Measurements from ENCODE around the gene FDXR. TPM values are rescaled to one million over a fixed set of nuclear protein-coding genes. Genes with fewer than 3 reads are reported as not detected.

The FDXR gene
- total RNA-seq, 1 experiment from 2014 or later, result 18.2 TPM

DNA sequence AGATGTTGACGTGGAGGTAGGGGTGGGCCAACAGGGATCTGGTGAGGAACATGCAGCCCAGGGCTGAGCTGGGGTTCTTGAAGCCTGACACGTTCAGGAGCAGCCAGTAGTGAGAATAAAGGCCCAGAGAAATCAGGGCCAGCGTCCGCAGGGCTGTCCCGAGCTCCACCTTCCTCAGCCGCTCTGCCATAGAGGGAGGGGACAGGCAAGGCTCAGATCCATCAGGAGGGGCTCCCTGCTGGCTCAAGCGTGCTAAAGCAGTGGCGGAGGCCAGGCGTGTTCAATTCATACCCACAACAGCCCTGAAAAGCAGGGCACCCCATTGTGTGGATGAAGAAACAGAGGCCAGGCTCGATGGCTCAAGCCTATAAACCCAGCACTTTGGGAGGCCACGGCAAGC is 8.3 kb upstream of the FDXR start:
- Histone ChIP-seq H3K9me2 (ENCODE audit: insufficient read depth) (no peaks in the 10 kb centered on the region), H3K9me3 (ENCODE audit: insufficient read depth, low read depth) (no peaks in the 10 kb centered on the region), H3K27ac (no peak overlapping the region), H2AFZ (no peak overlapping the region), H3K36me3 (ENCODE audit: low read depth) (no peaks in the 10 kb centered on the region), H3K79me2 (ENCODE audit: low read depth) (no peaks in the 10 kb centered on the region), H4K20me1 (ENCODE audit: insufficient read depth) (no peaks in the 10 kb centered on the region), H3K4me2 (no peak overlapping the region), H3K27me3 (ENCODE audit: insufficient read depth, low read depth) (no peaks in the 10 kb centered on the region), H3K4me3 (no peak overlapping the region), H3K4me1 (replicated peaks; ENCODE audit: insufficient read depth) (peaks cover 12% of the 10 kb centered on the region), H3F3A (ENCODE audit: insufficient read depth, low read depth) (0 out of 2 replicates have a peak, but pooled peaks cover 4% of the 10 kb centered on the region)
- BruUV-seq (replicated peaks), result no TSS peak
- TF ChIP-seq, protein P1, sequence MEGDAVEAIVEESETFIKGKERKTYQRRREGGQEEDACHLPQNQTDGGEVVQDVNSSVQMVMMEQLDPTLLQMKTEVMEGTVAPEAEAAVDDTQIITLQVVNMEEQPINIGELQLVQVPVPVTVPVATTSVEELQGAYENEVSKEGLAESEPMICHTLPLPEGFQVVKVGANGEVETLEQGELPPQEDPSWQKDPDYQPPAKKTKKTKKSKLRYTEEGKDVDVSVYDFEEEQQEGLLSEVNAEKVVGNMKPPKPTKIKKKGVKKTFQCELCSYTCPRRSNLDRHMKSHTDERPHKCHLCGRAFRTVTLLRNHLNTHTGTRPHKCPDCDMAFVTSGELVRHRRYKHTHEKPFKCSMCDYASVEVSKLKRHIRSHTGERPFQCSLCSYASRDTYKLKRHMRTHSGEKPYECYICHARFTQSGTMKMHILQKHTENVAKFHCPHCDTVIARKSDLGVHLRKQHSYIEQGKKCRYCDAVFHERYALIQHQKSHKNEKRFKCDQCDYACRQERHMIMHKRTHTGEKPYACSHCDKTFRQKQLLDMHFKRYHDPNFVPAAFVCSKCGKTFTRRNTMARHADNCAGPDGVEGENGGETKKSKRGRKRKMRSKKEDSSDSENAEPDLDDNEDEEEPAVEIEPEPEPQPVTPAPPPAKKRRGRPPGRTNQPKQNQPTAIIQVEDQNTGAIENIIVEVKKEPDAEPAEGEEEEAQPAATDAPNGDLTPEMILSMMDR (conservative IDR thresholded peaks at IDR 0.05), result no peak
- no peak for TF ChIP-seq EZH2 (IDR thresholded peaks at IDR 0.05; ENCODE audit: low read depth)
- intact Hi-C loops (cut with micrococcal nuclease; ENCODE audit: unreplicated experiment), result no loop called here
- POLR2A ChIA-PET (ENCODE audit: unreplicated experiment), result no interaction called here
- CTCF ChIA-PET, result interaction anchor here (0.6 kb wide), 1 partner anchor 80 kb away, joined by 5 read pairs; no protein-coding TSS in a partner anchor
- DNase-seq, result no peak

DNA sequence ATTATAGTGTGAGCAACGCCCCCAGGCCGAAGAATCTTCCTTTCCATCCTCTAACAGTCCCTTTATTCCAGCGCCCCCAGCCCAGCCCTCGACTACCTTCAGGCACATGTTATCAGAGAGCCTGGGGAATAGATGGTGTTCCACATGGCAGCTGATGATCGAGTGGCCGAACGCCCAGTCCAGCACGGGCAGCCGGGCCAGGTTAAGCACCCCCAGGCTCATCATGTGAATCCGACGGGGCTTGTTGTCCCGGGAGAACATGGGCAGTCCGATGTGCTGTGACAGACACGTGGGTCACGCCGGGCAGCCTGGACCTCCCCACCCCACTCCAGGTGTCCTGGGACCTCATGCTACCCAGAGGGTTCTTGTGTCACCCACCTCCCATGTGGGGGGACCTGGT is 6.5 kb upstream of the FDXR start:
- TF ChIP-seq, protein P1 (conservative IDR thresholded peaks at IDR 0.05), result no peak
- TF ChIP-seq EZH2 (IDR thresholded peaks at IDR 0.05; ENCODE audit: low read depth), result no peak
- Histone ChIP-seq H3F3A (ENCODE audit: insufficient read depth, low read depth) (0 out of 2 replicates have a peak, but pooled peaks cover 4% of the 10 kb centered on the region), H3K36me3 (ENCODE audit: low read depth) (no peaks in the 10 kb centered on the region), H4K20me1 (ENCODE audit: insufficient read depth) (no peaks in the 10 kb centered on the region), H3K4me3 (no peak overlapping the region), H3K4me2 (no peak overlapping the region), H3K4me1 (replicated peaks; ENCODE audit: insufficient read depth) (peaks cover 13% of the 10 kb centered on the region), H3K79me2 (ENCODE audit: low read depth) (no peaks in the 10 kb centered on the region), H3K27ac (no peak overlapping the region), H2AFZ (no peak overlapping the region), H3K9me2 (ENCODE audit: insufficient read depth) (no peaks in the 10 kb centered on the region), H3K27me3 (ENCODE audit: insufficient read depth, low read depth) (no peaks in the 10 kb centered on the region), H3K9me3 (ENCODE audit: insufficient read depth, low read depth) (no peaks in the 10 kb centered on the region)
- ChIA-PET POLR2A (ENCODE audit: unreplicated experiment) (no interaction called here), CTCF (no interaction called here)
- intact Hi-C loops (cut with micrococcal nuclease; ENCODE audit: unreplicated experiment), result no loop called here
- BruUV-seq (replicated peaks), result no TSS peak
- DNase-seq, result no peak

DNA sequence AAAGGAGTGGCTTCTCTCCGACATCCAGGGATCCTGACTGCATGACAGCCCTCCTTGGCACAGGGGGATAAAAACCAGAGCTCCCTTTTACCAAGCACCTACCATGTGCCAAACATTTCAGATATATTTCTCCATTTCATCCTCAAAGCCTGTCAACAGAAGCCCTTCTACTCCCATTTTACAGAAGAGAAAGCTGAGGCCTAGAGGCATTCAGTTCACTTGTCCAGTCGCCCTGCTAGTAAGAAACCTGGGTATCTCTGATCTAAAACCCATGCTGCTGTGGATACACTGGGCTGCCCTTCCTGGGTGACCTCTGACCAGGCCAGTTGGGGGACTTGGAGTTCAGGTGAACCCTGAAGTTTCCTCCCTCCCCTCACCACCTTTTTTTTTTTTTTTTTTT is 5.9 kb upstream of the FDXR start:
- Histone ChIP-seq H3K9me2 (ENCODE audit: insufficient read depth) (no peaks in the 10 kb centered on the region), H3K36me3 (ENCODE audit: low read depth) (no peaks in the 10 kb centered on the region), H3F3A (ENCODE audit: insufficient read depth, low read depth) (0 out of 2 replicates have a peak, but pooled peaks cover 4% of the 10 kb centered on the region), H3K27ac (no peak overlapping the region), H3K9me3 (ENCODE audit: insufficient read depth, low read depth) (no peaks in the 10 kb centered on the region), H4K20me1 (ENCODE audit: insufficient read depth) (no peaks in the 10 kb centered on the region), H3K4me2 (no peak overlapping the region), H3K4me3 (no peak overlapping the region), H3K27me3 (ENCODE audit: insufficient read depth, low read depth) (no peaks in the 10 kb centered on the region), H2AFZ (no peak overlapping the region), H3K4me1 (replicated peaks; ENCODE audit: insufficient read depth) (peaks cover 18% of the 10 kb centered on the region), H3K79me2 (ENCODE audit: low read depth) (no peaks in the 10 kb centered on the region)
- ChIA-PET POLR2A (ENCODE audit: unreplicated experiment) (interaction anchor here (0.6 to 1.0 kb wide), 2 partner anchors 103 to 156 kb away, joined by 3 to 5 read pairs; partner anchors contain the start of gene NAT9), CTCF (interaction anchor here (0.5 to 0.9 kb wide), 6 partner anchors 9 to 325 kb away, joined by 3 to 14 read pairs (median 4); no protein-coding TSS in a partner anchor)
- DNase-seq, result no peak
- intact Hi-C loops (cut with micrococcal nuclease; ENCODE audit: unreplicated experiment), result no loop called here
- TF ChIP-seq EZH2 (IDR thresholded peaks at IDR 0.05; ENCODE audit: low read depth), result no peak
- TF ChIP-seq, protein P1 (conservative IDR thresholded peaks at IDR 0.05), result no peak
- BruUV-seq (replicated peaks), result no TSS peak

Data from PC-9 (cell line).